Heart left ventricle (tissue), 13 donors: ENCODE measurements around the gene ADCY9.

ENCODE experiments used
- CTCF ChIP-seq, 12 donors: fragments of 200-600 bp; sonication (generic) in 4 of 12; IDR thresholded peaks; one replicate each; pipeline versions ENCODE4 v1.5.0 to v1.8.0; 2018 to 2022; ENCODE audit warnings: antibody characterized with exemption in 12 of 12, mild to moderate bottlenecking in 5 of 12
- POLR2A ChIP-seq, 2 donors: fragments of 450-650 bp; IDR thresholded peaks; one replicate each; pipeline ENCODE4 v1.6.1; 2017; ENCODE audit warnings: antibody characterized with exemption in 2 of 2, mild to moderate bottlenecking in 2 of 2, moderate library complexity in 2 of 2
- donor health status: ischemic (EF 13 %, LVEDD 7.1; RV severe dilation, severe dysfunction).
- donor health status: DM: no; HTN: yes; CAD: no.
- donor health status: DM: no; HTN: no; CAD: no.
- donor health status: ischemic (EF 25% LVEDD 6.9; RV normal size, moderate dysfunction).
- donor health status: ischemic (EF 25% LVEDD 5.7; RV mildly dilated, moderate dysfunction).
- donor health status: ischemic (EF 35%, LVEDD 5.7; RV mildly dilated, moderate dysfunction).
- donor health status: nonischemic (EF 11% LVEDD 7.7; RV severe dilation, severe dysfunction).
- donor health status: DM: yes; HTN: yes; CAD: no.
- donor health status: PGD.
- donor health status: ischemic (EF 29% LVEDD 5.4; RV normal size, mild dysfunction).
- donor health status: nonischemic (EF 23%, LVEDD 6.1; RV moderate dilation, normal function).

GRCh38 chr16:4111748-4112696 lies 4.2 kb downstream of the ADCY9 start:
- no peak for TF ChIP-seq CTCF (IDR thresholded peaks at IDR 0.05)
- TF ChIP-seq POLR2A (IDR thresholded peaks at IDR 0.05), result no peak
